Panc1 (cell line): ENCODE results near the gene ZNF831.

Experiments
- POLR2AphosphoS5 ChIP-seq: IDR thresholded peaks from 2 replicates; pipeline ENCODE4 v1.6.1; 2012; ENCODE audit warnings: mild to moderate bottlenecking, low read depth, low read length, moderate library complexity
- SIN3A ChIP-seq: IDR thresholded peaks from 2 replicates; pipeline ENCODE4 v1.6.1; 2012; ENCODE audit warnings: low read depth, mild to moderate bottlenecking, low read length, moderate library complexity, borderline replicate concordance; ENCODE audit not compliant: insufficient read depth
- TCF7L2 ChIP-seq: IDR thresholded peaks from 2 replicates; pipeline ENCODE4 v1.6.1; 2011; ENCODE audit warnings: mild to moderate bottlenecking, low read depth, low read length, inconsistent platforms
- TF ChIP-seq, protein P1 (sequence below): fragments of 450-650 bp; IDR thresholded peaks from 2 replicates; pipeline ENCODE4 v1.5.1; 2017; ENCODE audit warnings: mild to moderate bottlenecking
- TF ChIP-seq, protein P2 (sequence below), 2 experiments: IDR thresholded peaks; 2 replicates each; pipeline ENCODE4 v1.6.1; 2011 to 2012; ENCODE audit warnings: low read depth in 2 of 2, control low read depth in 1 of 2, low read length in 1 of 2, mild to moderate bottlenecking in 1 of 2, moderate library complexity in 1 of 2; ENCODE audit not compliant: insufficient read depth in 1 of 2

DNA sequence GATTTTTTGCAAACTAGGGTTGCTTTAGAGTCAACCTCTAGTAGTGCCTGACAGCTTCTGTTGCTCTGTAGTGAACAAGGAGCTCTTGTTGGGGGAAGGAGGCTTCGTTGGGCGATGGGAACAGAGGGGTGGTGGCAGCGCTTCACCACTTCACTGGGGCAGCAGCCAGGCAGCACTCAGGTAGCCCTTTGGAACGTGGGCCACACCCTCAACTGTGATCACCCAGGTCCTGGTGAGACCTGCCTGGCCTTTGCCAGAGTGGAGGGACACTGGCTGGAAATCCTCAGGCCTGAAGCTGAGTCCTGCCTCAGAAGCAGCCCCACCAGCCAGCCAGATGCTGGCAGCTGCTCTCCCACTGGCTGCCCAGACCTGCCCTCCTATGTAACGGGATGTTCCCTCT lies 126.4 kb downstream of the ZNF831 start:
- TF ChIP-seq, protein P1, sequence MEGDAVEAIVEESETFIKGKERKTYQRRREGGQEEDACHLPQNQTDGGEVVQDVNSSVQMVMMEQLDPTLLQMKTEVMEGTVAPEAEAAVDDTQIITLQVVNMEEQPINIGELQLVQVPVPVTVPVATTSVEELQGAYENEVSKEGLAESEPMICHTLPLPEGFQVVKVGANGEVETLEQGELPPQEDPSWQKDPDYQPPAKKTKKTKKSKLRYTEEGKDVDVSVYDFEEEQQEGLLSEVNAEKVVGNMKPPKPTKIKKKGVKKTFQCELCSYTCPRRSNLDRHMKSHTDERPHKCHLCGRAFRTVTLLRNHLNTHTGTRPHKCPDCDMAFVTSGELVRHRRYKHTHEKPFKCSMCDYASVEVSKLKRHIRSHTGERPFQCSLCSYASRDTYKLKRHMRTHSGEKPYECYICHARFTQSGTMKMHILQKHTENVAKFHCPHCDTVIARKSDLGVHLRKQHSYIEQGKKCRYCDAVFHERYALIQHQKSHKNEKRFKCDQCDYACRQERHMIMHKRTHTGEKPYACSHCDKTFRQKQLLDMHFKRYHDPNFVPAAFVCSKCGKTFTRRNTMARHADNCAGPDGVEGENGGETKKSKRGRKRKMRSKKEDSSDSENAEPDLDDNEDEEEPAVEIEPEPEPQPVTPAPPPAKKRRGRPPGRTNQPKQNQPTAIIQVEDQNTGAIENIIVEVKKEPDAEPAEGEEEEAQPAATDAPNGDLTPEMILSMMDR: no peak
- TF ChIP-seq, protein P2, sequence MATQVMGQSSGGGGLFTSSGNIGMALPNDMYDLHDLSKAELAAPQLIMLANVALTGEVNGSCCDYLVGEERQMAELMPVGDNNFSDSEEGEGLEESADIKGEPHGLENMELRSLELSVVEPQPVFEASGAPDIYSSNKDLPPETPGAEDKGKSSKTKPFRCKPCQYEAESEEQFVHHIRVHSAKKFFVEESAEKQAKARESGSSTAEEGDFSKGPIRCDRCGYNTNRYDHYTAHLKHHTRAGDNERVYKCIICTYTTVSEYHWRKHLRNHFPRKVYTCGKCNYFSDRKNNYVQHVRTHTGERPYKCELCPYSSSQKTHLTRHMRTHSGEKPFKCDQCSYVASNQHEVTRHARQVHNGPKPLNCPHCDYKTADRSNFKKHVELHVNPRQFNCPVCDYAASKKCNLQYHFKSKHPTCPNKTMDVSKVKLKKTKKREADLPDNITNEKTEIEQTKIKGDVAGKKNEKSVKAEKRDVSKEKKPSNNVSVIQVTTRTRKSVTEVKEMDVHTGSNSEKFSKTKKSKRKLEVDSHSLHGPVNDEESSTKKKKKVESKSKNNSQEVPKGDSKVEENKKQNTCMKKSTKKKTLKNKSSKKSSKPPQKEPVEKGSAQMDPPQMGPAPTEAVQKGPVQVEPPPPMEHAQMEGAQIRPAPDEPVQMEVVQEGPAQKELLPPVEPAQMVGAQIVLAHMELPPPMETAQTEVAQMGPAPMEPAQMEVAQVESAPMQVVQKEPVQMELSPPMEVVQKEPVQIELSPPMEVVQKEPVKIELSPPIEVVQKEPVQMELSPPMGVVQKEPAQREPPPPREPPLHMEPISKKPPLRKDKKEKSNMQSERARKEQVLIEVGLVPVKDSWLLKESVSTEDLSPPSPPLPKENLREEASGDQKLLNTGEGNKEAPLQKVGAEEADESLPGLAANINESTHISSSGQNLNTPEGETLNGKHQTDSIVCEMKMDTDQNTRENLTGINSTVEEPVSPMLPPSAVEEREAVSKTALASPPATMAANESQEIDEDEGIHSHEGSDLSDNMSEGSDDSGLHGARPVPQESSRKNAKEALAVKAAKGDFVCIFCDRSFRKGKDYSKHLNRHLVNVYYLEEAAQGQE (IDR thresholded peaks at IDR 0.05; ENCODE audit: insufficient read depth in 1 of 2, low read depth in 2 of 2, low read length in 1 of 2): no peak
- TF ChIP-seq POLR2AphosphoS5 (no peak), SIN3A (no peak), TCF7L2 (no peak)
